ENCODE results near the gene HRNR.

Gene HRNR

DNA sequence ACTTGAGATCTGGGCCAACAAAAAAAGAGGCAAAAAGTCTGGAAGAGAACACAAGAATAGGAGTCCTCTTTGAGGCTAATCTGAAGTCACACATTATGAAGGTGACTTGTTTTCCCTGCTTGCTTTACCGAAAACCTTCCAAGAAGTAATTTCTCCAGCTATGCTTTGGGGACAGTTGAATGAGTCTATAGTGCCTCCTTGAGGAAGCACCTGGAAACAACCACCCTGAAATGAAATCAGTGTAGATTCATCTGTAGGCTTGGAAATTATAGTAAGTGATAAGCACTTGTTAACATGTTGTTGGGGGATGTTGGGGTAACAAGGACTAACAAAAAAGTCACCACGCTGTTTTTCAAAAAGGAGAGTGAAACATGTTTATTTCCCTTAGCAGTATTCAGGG, 41.6 kb downstream of the HRNR start:
- Histone ChIP-seq H3K4me3 (ENCODE audit: low read length) (no peak overlapping the region), H3K27me3 (ENCODE audit: low read depth, low read length) (peaks cover 12% of the 10 kb centered on the region; the same call in 1 of the 2 replicates), H4K20me1 (ENCODE audit: insufficient read depth, low read length) (no peaks in the 10 kb centered on the region), H3K9ac (ENCODE audit: low read length) (no peak overlapping the region), H3K4me1 (ENCODE audit: low read length) (no peaks in the 10 kb centered on the region), H3K79me2 (ENCODE audit: low read length) (no peaks in the 10 kb centered on the region), H3K36me3 (replicated peaks; ENCODE audit: low read depth, low read length) (no peaks in the 10 kb centered on the region), H3K27ac (ENCODE audit: low read length) (no peak overlapping the region), H2AFZ (ENCODE audit: low read depth, low read length) (no peak overlapping the region), H3K4me2 (ENCODE audit: low read length) (no peak overlapping the region), H3K9me3 (ENCODE audit: insufficient read depth, low read length) (no peaks in the 10 kb centered on the region)
- TF ChIP-seq, protein P1, sequence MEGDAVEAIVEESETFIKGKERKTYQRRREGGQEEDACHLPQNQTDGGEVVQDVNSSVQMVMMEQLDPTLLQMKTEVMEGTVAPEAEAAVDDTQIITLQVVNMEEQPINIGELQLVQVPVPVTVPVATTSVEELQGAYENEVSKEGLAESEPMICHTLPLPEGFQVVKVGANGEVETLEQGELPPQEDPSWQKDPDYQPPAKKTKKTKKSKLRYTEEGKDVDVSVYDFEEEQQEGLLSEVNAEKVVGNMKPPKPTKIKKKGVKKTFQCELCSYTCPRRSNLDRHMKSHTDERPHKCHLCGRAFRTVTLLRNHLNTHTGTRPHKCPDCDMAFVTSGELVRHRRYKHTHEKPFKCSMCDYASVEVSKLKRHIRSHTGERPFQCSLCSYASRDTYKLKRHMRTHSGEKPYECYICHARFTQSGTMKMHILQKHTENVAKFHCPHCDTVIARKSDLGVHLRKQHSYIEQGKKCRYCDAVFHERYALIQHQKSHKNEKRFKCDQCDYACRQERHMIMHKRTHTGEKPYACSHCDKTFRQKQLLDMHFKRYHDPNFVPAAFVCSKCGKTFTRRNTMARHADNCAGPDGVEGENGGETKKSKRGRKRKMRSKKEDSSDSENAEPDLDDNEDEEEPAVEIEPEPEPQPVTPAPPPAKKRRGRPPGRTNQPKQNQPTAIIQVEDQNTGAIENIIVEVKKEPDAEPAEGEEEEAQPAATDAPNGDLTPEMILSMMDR (IDR thresholded peaks at IDR 0.05; ENCODE audit: low read depth, low read length) = peak; percentile 78
- TF ChIP-seq EZH2phosphoT487 (IDR thresholded peaks at IDR 0.05; ENCODE audit: low read depth) = no peak

DNA sequence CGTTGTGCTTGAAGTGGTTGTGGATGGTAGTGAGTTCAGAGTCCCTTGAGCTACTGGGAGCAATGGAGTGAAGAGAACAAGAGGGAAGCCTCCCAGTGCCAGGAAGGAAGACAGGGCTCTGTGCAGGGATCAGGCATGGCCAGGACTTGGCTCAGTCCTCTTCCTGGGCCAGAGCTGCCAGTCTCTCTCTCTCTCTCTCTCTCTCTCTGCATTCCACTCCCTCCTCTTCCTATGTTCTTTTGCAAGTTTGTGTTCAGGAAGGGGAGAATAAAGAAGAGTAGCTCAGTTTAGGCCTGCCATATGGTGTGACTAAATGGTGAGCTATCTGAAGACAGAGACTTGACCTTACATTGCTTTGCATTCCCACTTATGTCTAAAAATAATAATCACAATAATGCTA, 44.4 kb downstream of the HRNR start:
- Histone ChIP-seq H2AFZ (ENCODE audit: low read depth, low read length) (no peak overlapping the region), H3K27me3 (ENCODE audit: low read depth, low read length) (peaks cover 3% of the 10 kb centered on the region; the same call in 1 of the 2 replicates), H3K9ac (ENCODE audit: low read length) (no peak overlapping the region), H3K4me3 (ENCODE audit: low read length) (no peak overlapping the region), H4K20me1 (ENCODE audit: insufficient read depth, low read length) (no peaks in the 10 kb centered on the region), H3K4me1 (ENCODE audit: low read length) (no peaks in the 10 kb centered on the region), H3K79me2 (ENCODE audit: low read length) (no peaks in the 10 kb centered on the region), H3K36me3 (replicated peaks; ENCODE audit: low read depth, low read length) (no peaks in the 10 kb centered on the region), H3K4me2 (ENCODE audit: low read length) (no peak overlapping the region), H3K27ac (ENCODE audit: low read length) (no peak overlapping the region), H3K9me3 (ENCODE audit: insufficient read depth, low read length) (no peaks in the 10 kb centered on the region)
- no peak for TF ChIP-seq EZH2phosphoT487 (IDR thresholded peaks at IDR 0.05; ENCODE audit: low read depth)
- TF ChIP-seq, protein P1 (IDR thresholded peaks at IDR 0.05; ENCODE audit: low read depth, low read length) = no peak

DNA sequence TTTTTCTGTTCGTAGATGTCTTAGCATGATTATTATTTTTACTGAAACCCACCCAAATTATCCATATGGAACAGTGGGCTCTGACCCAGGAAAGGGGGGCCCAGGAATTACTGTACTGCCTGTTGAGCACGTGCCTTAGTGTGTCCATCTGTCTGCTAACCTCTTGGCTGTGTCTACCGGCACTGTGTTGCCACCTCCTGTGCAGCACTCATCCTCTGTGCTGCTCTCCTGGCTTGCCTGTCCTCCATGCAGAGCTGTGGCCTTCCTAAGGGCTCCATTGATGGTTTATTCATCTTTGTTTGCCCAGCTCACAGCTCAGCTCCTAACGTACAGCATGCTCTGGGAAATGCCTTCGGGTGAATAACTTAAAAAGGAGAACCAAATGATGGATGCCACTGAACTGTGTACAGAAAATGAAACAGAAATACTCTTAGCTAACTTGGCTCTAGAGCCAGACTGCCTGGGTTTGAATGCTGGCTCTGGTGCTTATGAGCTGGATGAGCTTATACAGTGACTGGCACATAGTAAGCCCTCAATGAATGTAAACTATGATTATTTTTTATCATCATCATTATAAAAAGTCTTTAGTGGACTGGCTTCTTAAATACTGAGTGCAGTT, 53.6 kb downstream of the HRNR start:
- Histone ChIP-seq H3K4me2 (ENCODE audit: low read length) (no peak overlapping the region), H3K9me3 (ENCODE audit: insufficient read depth, low read length) (no peaks in the 10 kb centered on the region), H3K27ac (ENCODE audit: low read length) (no peak overlapping the region), H2AFZ (ENCODE audit: low read depth, low read length) (no peak overlapping the region), H4K20me1 (ENCODE audit: insufficient read depth, low read length) (no peaks in the 10 kb centered on the region), H3K36me3 (replicated peaks; ENCODE audit: low read depth, low read length) (no peaks in the 10 kb centered on the region), H3K9ac (ENCODE audit: low read length) (no peak overlapping the region), H3K27me3 (ENCODE audit: low read depth, low read length) (no peaks in the 10 kb centered on the region), H3K4me3 (ENCODE audit: low read length) (no peak overlapping the region), H3K4me1 (ENCODE audit: low read length) (peaks cover 15% of the 10 kb centered on the region), H3K79me2 (ENCODE audit: low read length) (no peaks in the 10 kb centered on the region)
- TF ChIP-seq, protein P1 (IDR thresholded peaks at IDR 0.05; ENCODE audit: low read depth, low read length) = no peak
- TF ChIP-seq EZH2phosphoT487 (IDR thresholded peaks at IDR 0.05; ENCODE audit: low read depth) = no peak

DNA sequence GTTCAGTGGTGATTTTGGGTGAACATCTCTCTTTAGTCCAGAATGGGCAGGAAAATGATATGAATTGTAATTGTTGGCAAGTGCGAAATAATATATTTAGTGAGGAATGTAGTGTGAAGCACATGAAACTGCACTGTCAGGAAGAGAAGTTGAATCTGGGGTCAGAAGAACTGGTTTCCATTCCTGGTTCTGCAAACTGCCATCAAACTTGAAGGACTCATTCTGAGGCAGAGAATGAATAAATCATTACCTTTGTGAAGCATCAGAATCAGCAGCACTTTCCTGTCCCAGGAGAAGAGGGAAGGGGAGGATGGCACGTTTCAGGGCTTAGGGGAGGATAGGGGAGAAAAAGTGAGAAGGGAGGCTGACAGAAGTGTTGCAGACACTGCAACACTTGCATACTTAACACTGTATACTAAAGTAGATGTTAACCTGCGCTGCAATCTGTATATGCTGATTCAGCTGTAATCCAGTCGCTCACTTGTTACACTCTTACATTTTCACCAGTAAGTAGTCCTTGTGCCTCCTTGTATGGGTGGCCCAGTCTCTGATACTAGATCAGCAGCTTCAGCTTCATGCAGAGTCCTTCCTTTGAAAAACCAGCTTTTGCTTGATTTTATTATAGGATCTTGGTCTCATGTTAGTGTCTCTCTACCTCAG, 54.5 kb downstream of the HRNR start:
- Histone ChIP-seq H3K4me3 (ENCODE audit: low read length) (no peak overlapping the region), H3K36me3 (replicated peaks; ENCODE audit: low read depth, low read length) (no peaks in the 10 kb centered on the region), H3K27me3 (ENCODE audit: low read depth, low read length) (no peaks in the 10 kb centered on the region), H3K9me3 (ENCODE audit: insufficient read depth, low read length) (no peaks in the 10 kb centered on the region), H3K4me2 (ENCODE audit: low read length) (no peak overlapping the region), H3K79me2 (ENCODE audit: low read length) (no peaks in the 10 kb centered on the region), H3K9ac (ENCODE audit: low read length) (no peak overlapping the region), H3K4me1 (ENCODE audit: low read length) (peaks cover 20% of the 10 kb centered on the region), H4K20me1 (ENCODE audit: insufficient read depth, low read length) (no peaks in the 10 kb centered on the region), H3K27ac (ENCODE audit: low read length) (no peak overlapping the region), H2AFZ (ENCODE audit: low read depth, low read length) (no peak overlapping the region)
- TF ChIP-seq, protein P1 (IDR thresholded peaks at IDR 0.05; ENCODE audit: low read depth, low read length) = no peak
- no peak for TF ChIP-seq EZH2phosphoT487 (IDR thresholded peaks at IDR 0.05; ENCODE audit: low read depth)
